ENCODE measurements around the gene GPAT2.
"Not testable (repeated sequence)": the region's sequence is repeated elsewhere in the genome, so short reads cannot be mapped to it uniquely, and the experiment has no call there.

Gene GPAT2, protein sequence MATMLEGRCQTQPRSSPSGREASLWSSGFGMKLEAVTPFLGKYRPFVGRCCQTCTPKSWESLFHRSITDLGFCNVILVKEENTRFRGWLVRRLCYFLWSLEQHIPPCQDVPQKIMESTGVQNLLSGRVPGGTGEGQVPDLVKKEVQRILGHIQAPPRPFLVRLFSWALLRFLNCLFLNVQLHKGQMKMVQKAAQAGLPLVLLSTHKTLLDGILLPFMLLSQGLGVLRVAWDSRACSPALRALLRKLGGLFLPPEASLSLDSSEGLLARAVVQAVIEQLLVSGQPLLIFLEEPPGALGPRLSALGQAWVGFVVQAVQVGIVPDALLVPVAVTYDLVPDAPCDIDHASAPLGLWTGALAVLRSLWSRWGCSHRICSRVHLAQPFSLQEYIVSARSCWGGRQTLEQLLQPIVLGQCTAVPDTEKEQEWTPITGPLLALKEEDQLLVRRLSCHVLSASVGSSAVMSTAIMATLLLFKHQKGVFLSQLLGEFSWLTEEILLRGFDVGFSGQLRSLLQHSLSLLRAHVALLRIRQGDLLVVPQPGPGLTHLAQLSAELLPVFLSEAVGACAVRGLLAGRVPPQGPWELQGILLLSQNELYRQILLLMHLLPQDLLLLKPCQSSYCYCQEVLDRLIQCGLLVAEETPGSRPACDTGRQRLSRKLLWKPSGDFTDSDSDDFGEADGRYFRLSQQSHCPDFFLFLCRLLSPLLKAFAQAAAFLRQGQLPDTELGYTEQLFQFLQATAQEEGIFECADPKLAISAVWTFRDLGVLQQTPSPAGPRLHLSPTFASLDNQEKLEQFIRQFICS

DNA sequence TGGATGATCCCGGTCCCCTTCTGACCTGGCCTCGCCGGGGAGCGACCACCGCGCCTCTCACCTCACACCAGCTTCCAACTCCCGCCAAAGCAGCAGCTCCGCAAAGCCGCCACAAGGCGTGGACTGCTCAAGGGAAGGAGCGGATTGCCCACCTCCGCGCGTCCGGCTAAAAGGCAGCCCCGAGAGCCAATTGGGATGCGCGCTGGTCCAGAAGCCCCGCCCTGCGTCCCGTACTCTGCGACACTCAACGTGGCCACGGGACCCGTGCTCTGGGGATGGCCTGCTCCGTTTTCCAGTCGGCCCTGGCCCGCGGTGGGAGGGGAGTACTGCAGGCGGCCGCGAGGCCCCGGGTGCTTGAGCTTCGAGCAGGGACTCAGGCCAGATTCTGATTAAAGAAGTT, at the start of gene GPAT2:
TSS of gene GPAT2 (minus strand) at position 125 of the 400 bp plus-strand sequence. CDS start 2,557 bp downstream, outside the sequence.
- DNase-seq (ENCODE audit: low read depth) = not testable (repeated sequence)

DNA sequence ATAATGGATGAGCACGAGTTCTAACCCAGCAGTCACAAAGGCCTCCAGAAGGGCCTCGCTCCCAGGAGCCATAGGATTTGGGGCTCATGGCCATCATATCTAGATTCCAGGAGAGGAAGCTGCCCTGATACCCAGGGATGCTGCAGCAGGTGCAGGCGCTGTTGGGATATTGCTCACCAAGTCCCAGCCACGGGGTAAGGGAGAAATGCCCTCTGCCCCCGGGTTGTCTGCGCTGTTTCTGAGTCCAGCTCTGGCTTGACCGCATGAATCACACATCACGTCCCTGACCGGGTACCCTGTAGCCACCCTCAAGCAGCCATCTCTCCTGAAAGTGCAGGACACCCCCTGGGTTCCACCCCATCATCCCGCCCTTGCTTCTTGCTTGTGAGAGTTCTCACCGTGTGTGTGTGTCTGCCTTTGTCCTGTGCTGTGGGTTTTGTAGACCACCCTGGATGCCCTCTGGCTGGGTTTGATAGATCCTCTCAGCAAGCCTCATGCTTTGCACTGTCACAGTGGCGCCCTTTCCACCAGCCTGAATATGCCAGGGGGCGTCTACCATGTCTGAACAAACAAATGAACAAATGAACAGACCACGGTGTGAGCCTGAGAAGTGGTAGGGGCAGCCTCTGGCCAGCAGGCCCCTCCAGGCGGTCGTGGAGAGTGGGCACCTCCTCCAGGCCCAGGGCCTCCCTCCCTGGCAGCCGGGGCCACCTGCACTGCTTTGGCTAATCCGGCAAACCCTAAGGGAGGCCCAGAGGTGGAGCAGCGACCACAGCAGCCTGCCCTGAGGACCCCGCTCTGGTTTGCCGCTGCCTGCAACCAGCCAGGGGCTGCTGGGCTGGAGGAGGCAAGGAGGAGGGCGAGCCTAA, 49.5 kb upstream of the GPAT2 start:
- DNase-seq (ENCODE audit: low read depth) = no peak

DNA sequence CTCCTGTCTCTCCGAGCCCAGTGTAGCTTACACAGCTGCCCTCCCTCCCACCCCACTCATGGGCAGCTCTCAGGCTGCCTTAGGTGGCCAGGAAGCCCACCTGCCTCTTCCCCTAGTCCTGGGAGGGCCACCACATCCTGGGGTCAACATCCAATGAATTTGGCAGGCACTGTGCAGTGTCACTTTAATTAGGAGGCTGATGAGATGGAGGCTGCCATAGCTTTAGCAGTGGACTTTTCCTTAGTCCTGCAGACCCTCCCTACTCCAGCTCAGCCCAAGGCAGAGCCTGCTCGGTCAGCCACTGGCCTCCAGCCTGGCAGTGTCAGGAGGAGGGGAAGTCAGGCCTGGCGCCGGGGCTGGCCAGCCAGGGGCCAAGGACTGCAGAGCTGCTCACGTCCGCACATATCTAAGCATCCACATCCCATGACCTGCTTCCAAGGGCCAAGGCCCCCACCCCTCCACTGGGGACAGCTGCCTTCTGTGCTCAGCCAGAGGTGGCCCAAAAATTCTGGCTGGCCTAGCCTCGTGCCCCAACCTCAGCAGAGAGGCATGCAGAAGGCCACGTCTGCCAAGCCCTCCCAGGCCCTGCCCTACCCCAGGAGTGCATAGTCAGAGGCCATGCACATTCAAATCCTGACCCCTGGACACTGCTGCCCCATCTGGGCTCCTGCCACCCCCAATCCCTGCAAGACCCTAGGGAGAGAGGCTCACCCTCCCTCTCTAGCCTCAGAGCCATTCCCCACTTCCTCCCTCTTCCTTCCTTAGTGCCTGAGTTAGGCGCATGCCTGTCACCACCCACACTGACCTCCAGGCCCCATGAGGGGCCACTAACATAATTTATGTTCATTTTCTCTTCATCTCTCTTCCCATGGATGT, 48.6 kb upstream of the GPAT2 start:
- no peak for DNase-seq (ENCODE audit: low read depth)

DNA sequence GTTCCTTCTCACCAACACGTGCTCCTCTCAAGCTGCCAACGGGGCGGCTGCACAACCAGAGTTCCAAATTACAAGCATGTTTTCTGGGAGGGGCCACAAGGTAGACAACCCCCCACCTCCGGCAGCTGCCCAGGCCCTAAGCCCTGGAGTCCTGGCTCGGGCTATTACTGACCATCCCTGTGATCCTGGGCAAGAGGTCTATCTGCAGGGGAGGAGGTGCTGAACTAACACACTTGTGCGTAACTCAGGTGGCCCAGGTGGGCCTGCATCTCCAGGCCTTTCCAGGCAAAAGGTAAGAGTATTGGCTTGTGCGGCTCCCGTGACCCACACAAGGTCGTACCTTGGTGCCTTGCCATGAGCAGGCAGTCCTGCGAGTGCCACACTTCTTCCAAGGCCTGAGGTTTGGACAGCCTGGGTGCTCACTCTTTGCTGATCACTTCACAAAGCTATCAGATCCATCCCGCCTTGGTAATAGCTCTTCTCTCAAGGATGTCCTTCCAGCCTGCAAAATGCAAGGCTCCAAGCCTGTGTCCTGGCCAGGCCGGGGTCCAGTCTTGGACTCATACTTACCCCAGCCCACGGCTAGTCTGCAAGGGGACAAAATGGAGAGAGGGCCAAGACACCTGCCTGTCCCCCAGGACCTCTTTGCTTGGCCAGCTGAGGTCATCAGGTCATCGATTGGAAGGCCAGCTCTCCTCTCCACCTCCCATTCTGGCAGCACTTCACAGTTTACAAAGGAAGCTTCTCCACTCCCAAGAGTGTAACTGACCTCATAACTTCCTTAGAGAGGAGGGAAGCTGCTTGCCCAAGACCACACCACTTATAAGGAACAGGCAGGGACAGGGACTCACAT, 47.7 kb upstream of the GPAT2 start:
- no peak for DNase-seq (ENCODE audit: low read depth)

DNA sequence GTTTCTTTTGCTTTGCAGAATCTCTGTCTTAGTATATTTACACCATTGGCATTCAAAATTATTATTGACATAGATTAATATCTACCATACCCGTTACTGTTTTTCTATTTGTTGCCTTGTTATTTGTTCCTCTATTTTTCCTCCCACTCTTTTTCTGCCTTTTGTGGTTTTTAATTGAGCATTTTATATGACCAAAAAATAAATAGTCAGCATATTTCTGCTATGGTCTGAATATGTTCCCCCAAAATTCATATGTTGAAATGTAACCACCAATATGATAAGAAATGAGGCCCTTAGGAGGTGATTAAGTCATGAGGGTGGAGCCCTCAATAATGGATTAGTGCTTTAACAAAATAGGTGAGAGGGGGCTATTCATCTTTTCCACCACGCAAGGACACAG, 46.3 kb upstream of the GPAT2 start:
- DNase-seq (ENCODE audit: low read depth) = no peak

DNA sequence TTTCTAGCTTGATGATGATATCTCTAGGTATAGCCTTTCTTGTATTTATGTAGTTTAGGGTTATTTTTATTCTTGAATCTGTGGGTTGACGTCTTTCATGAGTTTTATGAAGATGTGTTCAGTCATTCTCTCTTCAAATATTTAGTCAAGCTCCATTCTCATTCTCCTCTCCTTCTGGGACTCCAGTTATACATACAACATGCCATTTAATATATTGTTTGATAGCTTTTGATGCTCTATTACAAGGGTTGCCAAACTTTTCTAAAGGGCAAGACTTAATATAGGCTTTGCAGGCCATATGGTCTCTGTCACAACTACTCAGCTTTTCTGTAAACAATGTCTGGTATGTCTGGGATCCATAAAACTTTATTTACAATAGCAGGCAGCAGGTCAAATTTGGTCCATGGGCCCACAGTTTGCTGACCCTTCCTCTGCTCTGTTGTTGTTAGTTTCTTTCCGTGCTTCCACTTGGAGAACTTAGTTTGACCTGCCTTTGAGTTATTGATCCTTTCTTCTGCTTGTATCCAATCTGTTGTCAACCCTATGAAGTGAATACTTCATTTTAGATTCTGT, 40.6 kb upstream of the GPAT2 start:
- DNase-seq (ENCODE audit: low read depth) = no peak

DNA sequence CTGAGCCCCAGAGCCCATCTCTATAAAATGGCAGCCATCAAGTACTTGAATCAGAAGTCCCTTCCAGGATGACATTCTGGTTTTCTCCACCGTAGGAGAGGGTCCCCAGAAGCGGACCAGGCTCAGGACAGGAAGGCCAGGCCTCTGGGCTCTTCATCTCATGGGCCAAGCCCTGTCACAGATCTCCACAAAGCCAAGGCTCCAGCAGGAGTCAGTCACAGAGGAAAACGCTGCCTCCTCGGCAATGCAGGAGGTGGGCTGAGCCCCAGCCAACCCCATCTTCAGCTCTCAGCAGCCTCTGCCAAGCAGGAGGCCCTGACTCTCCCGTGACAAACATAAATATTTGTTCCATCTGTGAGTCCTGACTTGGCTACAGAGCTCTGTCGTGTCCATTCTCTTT, 39.4 kb upstream of the GPAT2 start:
- no peak for DNase-seq (ENCODE audit: low read depth)

DNA sequence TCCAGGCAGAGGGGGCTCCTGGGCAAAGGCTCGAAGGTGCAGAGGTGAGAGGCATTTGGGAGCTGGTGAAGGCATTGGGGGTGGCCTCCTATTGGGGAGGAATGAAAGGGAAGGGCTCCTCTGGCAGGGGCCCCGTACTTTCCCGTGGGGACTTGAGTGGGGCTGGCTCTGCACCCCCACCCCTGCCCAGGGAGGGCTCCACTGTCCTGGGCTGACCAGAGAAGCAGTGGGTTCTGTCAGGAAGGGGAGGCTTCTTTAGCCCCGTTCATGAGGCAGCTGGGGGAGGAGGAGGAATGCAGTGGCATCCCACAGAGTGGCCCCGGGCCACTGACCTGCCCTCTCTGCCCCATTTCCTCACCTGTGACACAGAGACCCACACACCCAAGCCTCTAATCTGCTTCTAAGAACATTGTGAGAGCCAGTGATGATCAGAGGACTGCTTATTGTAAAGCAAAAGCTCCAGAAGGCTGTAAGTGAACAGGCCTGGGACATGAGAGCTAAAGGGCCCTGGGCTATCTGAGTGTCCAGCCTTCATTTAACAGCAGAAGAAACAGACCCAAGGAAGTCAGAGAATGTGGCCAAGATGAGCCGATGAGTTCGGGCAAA, 38.6 kb upstream of the GPAT2 start:
- no peak for DNase-seq (ENCODE audit: low read depth)

DNA sequence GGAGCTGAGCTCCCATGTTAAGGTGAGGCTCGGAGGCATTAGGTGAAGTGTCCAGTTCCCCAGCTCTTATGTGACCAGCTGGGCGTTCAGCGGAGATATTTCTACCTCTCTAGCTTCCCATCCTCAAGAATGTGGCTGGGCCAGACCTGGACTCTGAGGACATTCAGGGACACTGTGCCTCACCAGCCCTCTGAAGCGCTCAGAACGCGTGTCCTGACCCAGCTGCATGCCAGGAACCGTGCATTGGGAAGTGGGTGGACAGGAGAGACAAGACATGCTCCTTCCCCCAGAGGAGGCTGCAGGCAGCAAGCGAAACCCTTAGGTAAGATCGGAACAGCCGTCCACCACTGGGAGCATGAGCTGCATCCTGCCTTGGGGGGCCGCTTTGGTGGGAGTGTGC, 38.0 kb upstream of the GPAT2 start:
- no peak for DNase-seq (ENCODE audit: low read depth)

DNA sequence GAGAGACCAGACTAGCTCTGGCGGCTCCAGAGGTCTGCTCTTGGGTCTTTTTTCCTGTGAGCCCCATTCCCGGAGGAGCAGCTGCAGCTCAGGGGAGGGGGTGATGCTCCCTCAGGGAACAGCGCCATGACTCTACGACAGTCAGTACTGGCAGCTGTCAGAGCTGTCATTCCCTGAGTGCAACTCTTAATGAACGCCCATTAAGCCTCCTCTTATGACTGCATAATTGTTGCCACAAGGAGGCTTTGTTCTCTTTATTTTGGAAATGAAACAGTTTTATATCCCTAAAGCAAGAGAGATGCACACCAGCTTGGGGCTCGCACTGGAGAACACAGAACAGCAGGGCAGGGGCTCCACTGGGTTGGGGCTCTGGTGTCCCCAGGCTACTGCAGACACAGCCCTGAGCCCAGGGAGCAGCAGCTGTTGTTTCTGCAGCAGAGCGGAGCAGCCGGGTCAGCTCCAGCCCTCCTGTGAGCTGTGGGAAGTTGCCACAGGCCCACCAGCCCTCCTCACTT, 37.3 kb upstream of the GPAT2 start:
- not testable (repeated sequence) for DNase-seq (ENCODE audit: low read depth)

DNA sequence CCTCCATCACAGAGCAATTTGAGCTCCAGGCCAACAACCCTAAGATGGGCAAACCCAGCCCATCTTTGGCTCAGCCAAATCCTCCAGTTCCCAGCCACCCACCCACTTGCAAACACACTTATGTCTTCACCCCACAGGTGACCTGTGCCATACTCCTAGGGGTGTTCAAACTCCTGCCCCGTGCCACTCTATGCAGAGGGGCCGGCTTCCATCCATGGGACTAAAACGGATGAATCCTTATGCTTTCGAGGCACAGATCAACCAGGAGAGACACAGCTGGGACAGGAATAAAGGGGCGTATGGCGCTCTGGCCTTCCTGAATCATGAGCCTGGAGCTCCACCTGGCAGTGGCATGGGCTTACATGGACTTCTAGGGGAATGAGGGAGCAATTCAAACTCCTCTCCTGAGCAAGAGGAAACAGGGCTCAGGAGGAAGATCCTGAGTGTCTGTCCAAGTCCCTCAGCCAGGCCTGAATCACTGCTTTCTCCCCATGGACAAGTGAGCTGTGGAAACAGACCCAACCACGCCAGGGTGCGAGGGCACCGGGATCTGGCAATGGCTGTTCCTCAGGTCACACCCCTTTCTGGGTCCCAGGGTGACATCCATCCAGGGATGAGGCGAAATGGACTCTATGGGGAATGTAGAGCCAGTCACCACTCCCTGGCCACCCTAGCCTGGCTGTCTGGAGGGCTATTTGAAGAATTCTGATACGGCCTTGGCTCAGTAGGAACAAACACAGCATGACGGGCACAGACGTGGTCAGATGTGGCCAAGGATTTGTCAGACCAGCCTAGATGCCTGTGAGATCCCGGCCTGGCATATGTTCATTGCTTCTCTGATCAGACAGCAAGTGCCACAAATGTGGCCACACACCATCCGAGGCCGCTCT, 36.6 kb upstream of the GPAT2 start:
- not testable (repeated sequence) for DNase-seq (ENCODE audit: low read depth)

DNA sequence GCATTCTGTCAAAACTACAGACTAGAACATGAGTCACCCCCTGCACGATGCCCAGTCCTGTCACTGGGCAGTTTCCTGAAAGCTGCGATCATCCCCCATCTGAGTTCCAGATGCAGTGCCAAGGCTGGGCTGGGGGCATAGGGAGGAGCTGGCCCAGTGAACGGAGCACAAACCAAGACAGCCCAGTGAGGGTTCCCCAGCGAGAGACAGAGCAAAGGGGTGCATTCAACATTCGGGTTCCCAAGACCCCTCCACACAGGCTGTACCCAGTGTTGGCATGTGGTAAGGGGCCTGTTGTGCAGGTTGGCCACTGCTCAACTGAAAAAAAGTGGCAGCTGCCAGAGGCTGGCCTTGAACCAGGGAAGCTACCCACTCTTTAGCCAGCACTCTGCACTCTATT, 35.6 kb upstream of the GPAT2 start:
- DNase-seq (ENCODE audit: low read depth) = not testable (repeated sequence)

DNA sequence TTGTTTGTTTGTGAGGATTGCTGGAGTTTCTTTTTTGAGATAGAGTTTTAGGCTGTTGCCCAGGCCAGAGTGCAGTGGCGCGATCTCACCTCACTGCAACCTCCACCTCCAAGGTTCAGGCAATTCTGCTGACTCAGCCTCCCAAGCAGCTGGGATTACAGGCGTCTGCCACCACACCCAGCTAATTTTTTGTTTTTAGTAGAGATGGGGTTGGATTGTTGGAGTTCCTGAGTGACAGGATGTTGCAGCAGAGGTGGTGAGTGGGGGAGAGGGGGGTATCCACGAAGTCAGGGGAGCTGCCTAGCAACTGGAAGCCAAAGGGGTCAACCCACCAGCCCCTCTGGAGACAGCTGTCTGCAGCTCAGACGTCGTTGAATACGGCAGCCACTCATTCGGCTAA, 35.2 kb upstream of the GPAT2 start:
- DNase-seq (ENCODE audit: low read depth) = not testable (repeated sequence)

DNA sequence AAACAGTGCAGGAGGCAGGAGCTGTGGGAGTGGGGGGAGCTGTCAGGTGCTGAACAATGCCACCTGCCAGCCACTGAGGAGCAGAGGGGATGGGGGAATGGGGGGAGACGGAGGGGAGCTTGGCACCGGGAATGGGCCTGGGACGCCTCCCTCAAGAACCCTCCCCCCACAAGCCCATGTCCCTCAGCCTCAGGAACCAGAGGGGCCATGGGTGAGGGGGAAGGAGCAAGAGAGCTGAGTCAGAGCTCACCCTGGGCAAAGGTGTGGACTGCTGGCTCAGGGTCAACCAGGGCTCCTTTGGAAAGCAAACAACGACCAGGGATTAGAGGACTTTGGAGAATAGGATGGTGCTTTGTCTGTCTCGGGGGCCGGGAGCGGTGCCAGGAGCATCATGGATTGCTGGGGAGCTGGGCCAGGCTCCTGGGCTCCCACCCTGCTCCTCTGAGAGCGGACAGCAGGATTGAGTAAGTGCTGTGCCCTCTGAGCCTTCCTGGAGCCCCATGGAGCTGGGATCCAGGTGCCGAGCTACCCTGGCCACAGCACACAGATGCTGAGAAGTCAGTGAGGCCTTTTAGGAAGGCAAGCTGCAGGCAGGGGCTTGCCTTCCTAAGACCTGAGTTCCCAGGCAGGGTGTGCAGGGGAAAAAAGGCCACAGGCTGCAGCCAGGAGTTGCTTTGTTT, 33.3 kb upstream of the GPAT2 start:
- DNase-seq (ENCODE audit: low read depth) = not testable (repeated sequence)

DNA sequence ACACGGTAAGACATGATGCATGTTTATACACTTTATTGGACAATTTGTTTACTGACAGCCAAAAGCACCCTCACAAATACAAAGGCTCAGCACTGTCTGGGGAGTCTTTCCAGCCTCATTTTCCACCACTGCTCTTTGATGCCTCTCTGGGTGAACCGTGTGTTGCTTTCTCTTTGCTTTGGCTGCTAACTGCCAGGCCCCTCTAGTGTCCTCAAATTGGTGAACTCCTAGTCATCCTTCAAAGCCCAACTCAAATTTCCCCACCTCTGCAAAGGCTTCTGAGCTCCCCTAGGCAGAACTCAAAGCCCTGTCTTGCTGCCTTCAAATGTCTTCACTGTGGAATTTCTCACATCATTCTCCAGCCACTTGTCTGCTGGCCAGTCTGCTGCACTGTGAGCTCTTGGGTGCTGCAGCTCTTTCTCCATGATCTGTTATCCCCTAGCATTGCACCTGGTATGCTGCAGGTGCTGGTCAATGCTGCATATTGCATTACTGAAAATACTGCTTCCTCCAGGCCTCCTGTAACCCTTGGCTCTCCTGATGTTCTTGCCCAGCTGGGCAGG, 32.5 kb upstream of the GPAT2 start:
- not testable (repeated sequence) for DNase-seq (ENCODE audit: low read depth)

DNA sequence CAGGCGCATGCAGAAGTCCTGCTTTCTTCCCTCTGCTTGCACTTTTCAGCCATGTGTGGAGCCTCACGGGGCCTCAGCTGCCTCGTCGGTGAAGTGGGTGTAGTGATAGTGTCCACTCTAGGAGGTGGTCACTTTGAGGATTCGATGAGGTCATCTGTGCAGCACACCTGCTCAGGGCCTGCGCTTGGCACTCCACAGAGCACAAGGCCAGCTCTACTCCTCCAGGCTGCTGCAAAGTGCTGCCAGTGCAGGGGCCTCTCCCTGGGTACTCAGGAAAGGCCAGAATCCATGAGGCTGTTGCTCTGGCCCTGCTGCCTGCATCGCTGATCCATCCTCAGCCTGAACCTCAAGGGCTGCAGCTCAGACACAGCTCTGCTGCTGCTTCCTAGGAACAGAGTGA, 31.8 kb upstream of the GPAT2 start:
- not testable (repeated sequence) for DNase-seq (ENCODE audit: low read depth)

DNA sequence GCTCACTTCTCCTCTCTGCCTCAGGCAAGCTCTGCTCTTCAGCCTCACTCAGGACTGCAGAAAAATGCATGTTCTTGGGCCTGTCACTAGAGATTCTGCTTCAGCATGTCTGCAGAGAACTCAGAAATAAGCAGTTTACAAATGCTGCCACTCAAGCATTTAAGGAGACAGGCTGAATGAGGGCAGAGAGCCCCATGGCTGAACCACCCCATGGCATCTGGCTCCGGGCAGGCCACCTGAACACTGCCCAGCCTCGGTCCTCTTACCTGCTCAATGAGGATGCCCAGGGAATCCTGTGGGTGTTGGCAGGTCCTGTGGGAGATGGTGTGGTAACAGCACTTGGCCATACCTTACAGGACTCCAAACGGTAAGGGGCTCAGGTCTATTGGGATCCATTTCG, 31.2 kb upstream of the GPAT2 start:
- DNase-seq (ENCODE audit: low read depth) = not testable (repeated sequence)
